GM20000 (cell line): ENCODE data around the gene RAP2A.

Experiments used
- DNase-seq: peaks from one replicate; pipeline ENCODE4 v3.0.0; 2012; ENCODE audit warnings: low spot score
- CTCF ChIP-seq: IDR thresholded peaks from 2 replicates; pipeline ENCODE4 v1.5.1; 2012; ENCODE audit warnings: mild to moderate bottlenecking, control low read depth; ENCODE audit errors: extremely low read depth, missing control alignments

Gene RAP2A

GRCh38 chr13:97496511-97496910 lies 62.5 kb downstream of the RAP2A start:
- DNase-seq, result no peak
- TF ChIP-seq CTCF, result no peak

- TF ChIP-seq CTCF, result no peak
- no peak for DNase-seq
Observed at GRCh38 chr13:97497400-97497799, 63.4 kb downstream of the RAP2A start.

GRCh38 chr13:97498419-97498818 lies 64.5 kb downstream of the RAP2A start:
- TF ChIP-seq CTCF, result no peak
- DNase-seq, result no peak

- no peak for TF ChIP-seq CTCF
- DNase-seq, result no peak
Observed at GRCh38 chr13:97499181-97499580, 65.2 kb downstream of the RAP2A start.

- no peak for TF ChIP-seq CTCF
- DNase-seq, result no peak
Observed at GRCh38 chr13:97502181-97502580, 68.2 kb downstream of the RAP2A start.

- DNase-seq, result no peak
- no peak for TF ChIP-seq CTCF
Observed at GRCh38 chr13:97502706-97503105, 68.7 kb downstream of the RAP2A start.

- DNase-seq, result no peak
- no peak for TF ChIP-seq CTCF
Observed at GRCh38 chr13:97505017-97505416, 71.0 kb downstream of the RAP2A start.
